PC-3 (cell line): ENCODE results near the gene EXOC1. TPM values are rescaled to one million over a fixed set of nuclear protein-coding genes. Genes with fewer than 3 reads are reported as not detected.

Experiments
- ATAC-seq: fragments of 200-7000 bp; cut with Tn5 transposase; 2 replicates; pipeline ENCODE4 v1.9.1; 2020; ENCODE audit warnings: mild to moderate bottlenecking, moderate library complexity
- BruUV-seq: library from RNA; stranded (reverse); fragments of 400-500 nt; replicated peaks from 2 replicates; lab custom pipeline; 2021; lab: Mats Ljungman, UMichigan
- CTCF ChIA-PET: fragments of 300-600 bp; sonication (Branson Sonifier 250); formaldehyde crosslinking; loops from one replicate; lab custom pipeline; 2022; ENCODE audit warnings: antibody characterized with exemption; lab: Charles Lee
- POLR2A ChIA-PET: fragments of 300-600 bp; sonication (Branson Sonifier 250); formaldehyde crosslinking; loops from one replicate; lab custom pipeline; 2022; ENCODE audit warnings: antibody characterized with exemption; ENCODE audit not compliant: unreplicated experiment; lab: Charles Lee
- DNase-seq: peaks from one replicate; pipeline ENCODE4 v3.0.0-alpha.2; 2015
- H2AFZ ChIP-seq: fragments of 300-600 bp; sonication (generic); 2 replicates; pipeline ENCODE4 v1.6.0; 2016; ENCODE audit warnings: antibody characterized with exemption, low read length
- H3F3A ChIP-seq: fragments of 300-600 bp; sonication (generic); one replicate; pipeline ENCODE4 v1.6.0; 2017; ENCODE audit warnings: antibody characterized with exemption, low read length, control low read depth, mild to moderate bottlenecking; ENCODE audit not compliant: unreplicated experiment
- H3K27ac ChIP-seq: fragments of 300-600 bp; sonication (generic); 2 replicates; pipeline ENCODE4 v1.5.1; 2016; ENCODE audit warnings: mild to moderate bottlenecking, low read length
- H3K27me3 ChIP-seq: fragments of 300-600 bp; sonication (generic); 2 replicates; pipeline ENCODE4 v1.6.1; 2016; ENCODE audit warnings: low read length, mixed read lengths
- H3K36me3 ChIP-seq: fragments of 300-600 bp; sonication (generic); 2 replicates; pipeline ENCODE4 v1.6.1; 2016; ENCODE audit warnings: low read depth, mixed run types, low read length, mixed read lengths
- H3K4me1 ChIP-seq: fragments of 300-600 bp; sonication (generic); 2 replicates; pipeline ENCODE4 v1.5.1; 2016; ENCODE audit warnings: low read length; ENCODE audit not compliant: insufficient read depth
- H3K4me2 ChIP-seq: fragments of 300-600 bp; sonication (generic); 2 replicates; pipeline ENCODE4 v1.6.0; 2016; ENCODE audit warnings: low read length
- H3K4me3 ChIP-seq: fragments of 300-600 bp; sonication (generic); 2 replicates; pipeline ENCODE4 v1.5.1; 2016; ENCODE audit warnings: mild to moderate bottlenecking, low read length, mixed read lengths
- H3K79me2 ChIP-seq: fragments of 300-600 bp; sonication (generic); 2 replicates; pipeline ENCODE4 v1.6.1; 2017; ENCODE audit warnings: low read length, mixed read lengths
- H3K9ac ChIP-seq: fragments of 300-600 bp; sonication (generic); 2 replicates; pipeline ENCODE4 v1.6.0; 2016; ENCODE audit warnings: mild to moderate bottlenecking, low read length
- H3K9me2 ChIP-seq: fragments of 300-600 bp; sonication (generic); replicated peaks from 2 replicates; pipeline ENCODE4 v1.6.1; 2016; ENCODE audit warnings: mixed run types, low read length, mixed read lengths
- H3K9me3 ChIP-seq: fragments of 300-600 bp; sonication (generic); 2 replicates; pipeline ENCODE4 v1.6.1; 2016; ENCODE audit warnings: low read length, mixed read lengths
- H4K20me1 ChIP-seq: fragments of 300-600 bp; sonication (generic); 2 replicates; pipeline ENCODE4 v1.6.1; 2016; ENCODE audit warnings: low read length, mixed read lengths
- EZH2 ChIP-seq: fragments of 300-600 bp; sonication (generic); IDR thresholded peaks from one replicate; pipeline ENCODE4 v1.6.1; 2017; ENCODE audit warnings: antibody characterized with exemption, mild to moderate bottlenecking, low read length; ENCODE audit not compliant: unreplicated experiment
- EZH2phosphoT487 ChIP-seq: fragments of 300-600 bp; sonication (generic); IDR thresholded peaks from 2 replicates; pipeline ENCODE4 v1.6.1; 2018; ENCODE audit warnings: mild to moderate bottlenecking, antibody characterized with exemption, low read length, borderline replicate concordance
- intact Hi-C: fragments of 100-400 bp; cut with micrococcal nuclease; formaldehyde crosslinking; loops from 2 replicates; pipeline ENCODE4 v1.9.0; 2023
- total RNA-seq: library from RNA; depleted of rRNA; stranded (reverse); fragments of >200 nt; gene quantifications from 2 replicates; pipeline ENCODE4 v1.2.3, GENCODE V29; 2014
- TF ChIP-seq, protein P1 (sequence below): fragments of 300-600 bp; sonication (generic); conservative IDR thresholded peaks from 2 replicates; pipeline ENCODE4 v1.5.1; 2017; ENCODE audit warnings: antibody characterized with exemption, low read depth, mild to moderate bottlenecking, low read length

The EXOC1 gene
- total RNA-seq, 1 experiment from 2014 or later, result 37.4 TPM

- peak overlapping the region; percentile 42 for H3K4me2 ChIP-seq
- H3K79me2 ChIP-seq, result no peaks in the 10 kb centered on the region
- H3K9me2 ChIP-seq, result no peaks in the 10 kb centered on the region
- ATAC-seq, result peak; percentile 97
- peak; percentile 97 for DNase-seq
- no peak overlapping the region for H2AFZ ChIP-seq
- TF ChIP-seq EZH2phosphoT487 (no peak), EZH2 (no peak)
- TF ChIP-seq, protein P1, sequence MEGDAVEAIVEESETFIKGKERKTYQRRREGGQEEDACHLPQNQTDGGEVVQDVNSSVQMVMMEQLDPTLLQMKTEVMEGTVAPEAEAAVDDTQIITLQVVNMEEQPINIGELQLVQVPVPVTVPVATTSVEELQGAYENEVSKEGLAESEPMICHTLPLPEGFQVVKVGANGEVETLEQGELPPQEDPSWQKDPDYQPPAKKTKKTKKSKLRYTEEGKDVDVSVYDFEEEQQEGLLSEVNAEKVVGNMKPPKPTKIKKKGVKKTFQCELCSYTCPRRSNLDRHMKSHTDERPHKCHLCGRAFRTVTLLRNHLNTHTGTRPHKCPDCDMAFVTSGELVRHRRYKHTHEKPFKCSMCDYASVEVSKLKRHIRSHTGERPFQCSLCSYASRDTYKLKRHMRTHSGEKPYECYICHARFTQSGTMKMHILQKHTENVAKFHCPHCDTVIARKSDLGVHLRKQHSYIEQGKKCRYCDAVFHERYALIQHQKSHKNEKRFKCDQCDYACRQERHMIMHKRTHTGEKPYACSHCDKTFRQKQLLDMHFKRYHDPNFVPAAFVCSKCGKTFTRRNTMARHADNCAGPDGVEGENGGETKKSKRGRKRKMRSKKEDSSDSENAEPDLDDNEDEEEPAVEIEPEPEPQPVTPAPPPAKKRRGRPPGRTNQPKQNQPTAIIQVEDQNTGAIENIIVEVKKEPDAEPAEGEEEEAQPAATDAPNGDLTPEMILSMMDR, result no peak
- ChIA-PET POLR2A (interaction anchor here (0.6 kb wide), 3 partner anchors 42 to 480 kb away, joined by 4 to 8 read pairs (median 7); partner anchors contain the start of gene AASDH), CTCF (no interaction called here)
- H3K27ac ChIP-seq, result peak overlapping the region; percentile 25
- no peaks in the 10 kb centered on the region for H3K27me3 ChIP-seq
- intact Hi-C loops, result loop anchor here (1.0 kb wide), 2 partner anchors 14 to 41 kb away; partner anchors contain the start of gene CEP135
- peaks cover 4% of the 10 kb centered on the region for H3F3A ChIP-seq
- no peaks in the 10 kb centered on the region for H4K20me1 ChIP-seq
- no peak overlapping the region for H3K4me3 ChIP-seq
- peaks cover 17% of the 10 kb centered on the region for H3K4me1 ChIP-seq
- BruUV-seq, result TSS peak; percentile 25
- peaks cover 5% of the 10 kb centered on the region; the same call in 1 of the 2 replicates for H3K36me3 ChIP-seq
- no peak overlapping the region for H3K9ac ChIP-seq
- no peaks in the 10 kb centered on the region for H3K9me3 ChIP-seq
Observed at GRCh38 chr4:55906989-55907388, 53.5 kb downstream of the EXOC1 start.

GRCh38 chr4:55907469-55907868 lies 54.0 kb downstream of the EXOC1 start:
- intact Hi-C loops, result loop anchor here (1.0 kb wide), 2 partner anchors 14 to 41 kb away; partner anchors contain the start of gene CEP135
- Histone ChIP-seq H3K4me1 (peaks cover 17% of the 10 kb centered on the region), H3K79me2 (no peaks in the 10 kb centered on the region), H3F3A (peaks cover 4% of the 10 kb centered on the region), H3K9me3 (no peaks in the 10 kb centered on the region), H3K4me2 (peak overlapping the region; percentile 42), H3K4me3 (no peak overlapping the region), H3K9me2 (no peaks in the 10 kb centered on the region), H3K27me3 (no peaks in the 10 kb centered on the region), H3K9ac (no peak overlapping the region), H3K36me3 (peaks cover 5% of the 10 kb centered on the region; the same call in 1 of the 2 replicates), H2AFZ (no peak overlapping the region), H4K20me1 (no peaks in the 10 kb centered on the region), H3K27ac (peak overlapping the region; percentile 15; the same call in 1 of the 2 replicates)
- ChIA-PET POLR2A (interaction anchor here (0.6 kb wide), 1 partner anchor 403 kb away, joined by 4 read pairs; no protein-coding TSS in a partner anchor), CTCF (no interaction called here)
- ATAC-seq, result no peak
- TF ChIP-seq, protein P1, result no peak
- no peak for TF ChIP-seq EZH2
- DNase-seq, result no peak
- BruUV-seq, result no TSS peak

GRCh38 chr4:55910140-55910539 lies 56.7 kb downstream of the EXOC1 start:
- ATAC-seq, result no peak
- H2AFZ ChIP-seq, result no peak overlapping the region
- BruUV-seq, result no TSS peak
- no peak overlapping the region for H3K4me3 ChIP-seq
- peak; percentile 36 for DNase-seq
- H3K36me3 ChIP-seq, result no peaks in the 10 kb centered on the region
- no peak overlapping the region for H3K27ac ChIP-seq
- H3K9me3 ChIP-seq, result no peaks in the 10 kb centered on the region
- peaks cover 4% of the 10 kb centered on the region for H3F3A ChIP-seq
- no peaks in the 10 kb centered on the region for H3K9me2 ChIP-seq
- no peak overlapping the region for H3K9ac ChIP-seq
- no peak for TF ChIP-seq EZH2phosphoT487
- TF ChIP-seq EZH2, result no peak
- TF ChIP-seq, protein P1, result no peak
- ChIA-PET POLR2A (no interaction called here), CTCF (no interaction called here)
- no peak overlapping the region for H3K4me2 ChIP-seq
- H3K79me2 ChIP-seq, result no peaks in the 10 kb centered on the region
- peaks cover 17% of the 10 kb centered on the region for H3K4me1 ChIP-seq
- no peaks in the 10 kb centered on the region for H4K20me1 ChIP-seq
- intact Hi-C loops, result no loop called here
- no peaks in the 10 kb centered on the region for H3K27me3 ChIP-seq
